Measurements from ENCODE around the gene LIN28A.

DNA sequence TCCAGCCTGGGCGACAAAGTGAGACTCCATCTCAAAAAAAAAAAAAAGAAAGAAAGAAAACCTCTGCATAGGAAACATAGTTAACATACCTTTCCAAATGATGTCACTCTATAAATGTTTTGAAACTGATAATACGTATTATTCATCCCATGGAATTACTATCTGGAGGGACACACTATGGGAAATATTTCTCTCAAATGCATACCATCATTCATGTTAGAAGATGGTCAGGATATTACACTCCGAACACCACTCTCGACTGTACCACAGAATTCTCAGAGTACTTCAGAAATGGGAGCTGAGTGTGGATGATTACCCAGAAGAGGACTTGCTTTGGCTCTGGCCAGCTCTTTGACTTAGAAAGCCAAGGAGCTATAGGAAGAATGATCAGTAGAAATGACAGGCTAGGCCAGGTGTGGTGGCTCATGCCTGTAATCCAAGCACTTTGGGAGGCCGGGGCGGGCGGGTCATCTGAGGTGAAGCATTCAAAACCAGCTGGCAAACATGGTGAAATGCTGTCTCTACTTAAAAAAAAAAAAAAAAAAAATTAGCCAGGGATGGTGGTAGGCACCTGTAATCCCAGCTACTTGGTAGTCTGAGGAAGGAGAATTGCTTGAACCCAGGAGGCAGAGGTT lies 5.2 kb upstream of the LIN28A start:
- TF ChIP-seq, protein P1, sequence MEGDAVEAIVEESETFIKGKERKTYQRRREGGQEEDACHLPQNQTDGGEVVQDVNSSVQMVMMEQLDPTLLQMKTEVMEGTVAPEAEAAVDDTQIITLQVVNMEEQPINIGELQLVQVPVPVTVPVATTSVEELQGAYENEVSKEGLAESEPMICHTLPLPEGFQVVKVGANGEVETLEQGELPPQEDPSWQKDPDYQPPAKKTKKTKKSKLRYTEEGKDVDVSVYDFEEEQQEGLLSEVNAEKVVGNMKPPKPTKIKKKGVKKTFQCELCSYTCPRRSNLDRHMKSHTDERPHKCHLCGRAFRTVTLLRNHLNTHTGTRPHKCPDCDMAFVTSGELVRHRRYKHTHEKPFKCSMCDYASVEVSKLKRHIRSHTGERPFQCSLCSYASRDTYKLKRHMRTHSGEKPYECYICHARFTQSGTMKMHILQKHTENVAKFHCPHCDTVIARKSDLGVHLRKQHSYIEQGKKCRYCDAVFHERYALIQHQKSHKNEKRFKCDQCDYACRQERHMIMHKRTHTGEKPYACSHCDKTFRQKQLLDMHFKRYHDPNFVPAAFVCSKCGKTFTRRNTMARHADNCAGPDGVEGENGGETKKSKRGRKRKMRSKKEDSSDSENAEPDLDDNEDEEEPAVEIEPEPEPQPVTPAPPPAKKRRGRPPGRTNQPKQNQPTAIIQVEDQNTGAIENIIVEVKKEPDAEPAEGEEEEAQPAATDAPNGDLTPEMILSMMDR (IDR thresholded peaks at IDR 0.05): no peak
- TF ChIP-seq POLR2A (IDR thresholded peaks at IDR 0.05): no peak
